Measurements from ENCODE around the gene PSORS1C1.
"Not testable (repeated sequence)": the region's sequence is repeated elsewhere in the genome, so short reads cannot be mapped to it uniquely, and the experiment has no call there.

Gene PSORS1C1

GRCh38 chr6:31114541-31114878, at the start of gene PSORS1C1:
Gene PSORS1C1, plus strand, starts transcription at chr6:31114800. Its CDS starts 14,833 bp downstream, at chr6:31129633.
- DNase-seq: no peak

- no peak for DNase-seq
Measured at GRCh38 chr6:31065556-31065955, 49.0 kb upstream of the PSORS1C1 start.

- DNase-seq: not testable (repeated sequence)
Measured at GRCh38 chr6:31067028-31067427, 47.6 kb upstream of the PSORS1C1 start.

- not testable (repeated sequence) for DNase-seq
Measured at GRCh38 chr6:31067891-31068668, 46.5 kb upstream of the PSORS1C1 start.

GRCh38 chr6:31068669-31069340, 45.8 kb upstream of the PSORS1C1 start:
- DNase-seq: peak; percentile 63

- DNase-seq: no peak
Measured at GRCh38 chr6:31070711-31071197, 43.8 kb upstream of the PSORS1C1 start.

GRCh38 chr6:31074401-31074800, 40.2 kb upstream of the PSORS1C1 start:
- DNase-seq: no peak

- DNase-seq: no peak
Measured at GRCh38 chr6:31075528-31075927, 39.1 kb upstream of the PSORS1C1 start.

GRCh38 chr6:31076611-31077010, 38.0 kb upstream of the PSORS1C1 start:
- no peak for DNase-seq

- DNase-seq: peak; percentile 63
Measured at GRCh38 chr6:31079656-31080261, 34.8 kb upstream of the PSORS1C1 start.

GRCh38 chr6:31081872-31082271, 32.7 kb upstream of the PSORS1C1 start:
- DNase-seq: no peak

- DNase-seq: no peak
Measured at GRCh38 chr6:31083742-31084354, 30.8 kb upstream of the PSORS1C1 start.

GRCh38 chr6:31086788-31087440, 27.7 kb upstream of the PSORS1C1 start:
- DNase-seq: no peak

GRCh38 chr6:31087494-31088089, 27.0 kb upstream of the PSORS1C1 start:
- peak; percentile 56 for DNase-seq

- no peak for DNase-seq
Measured at GRCh38 chr6:31090275-31090972, 24.2 kb upstream of the PSORS1C1 start.

- no peak for DNase-seq
Measured at GRCh38 chr6:31090973-31091364, 23.6 kb upstream of the PSORS1C1 start.

GRCh38 chr6:31091680-31092079, 22.9 kb upstream of the PSORS1C1 start:
- DNase-seq: no peak

- no peak for DNase-seq
Measured at GRCh38 chr6:31092238-31092637, 22.4 kb upstream of the PSORS1C1 start.

- no peak for DNase-seq
Measured at GRCh38 chr6:31092769-31093505, 21.7 kb upstream of the PSORS1C1 start.

- no peak for DNase-seq
Measured at GRCh38 chr6:31094389-31094881, 20.2 kb upstream of the PSORS1C1 start.

GRCh38 chr6:31096215-31096614, 18.4 kb upstream of the PSORS1C1 start:
- DNase-seq: no peak

Measured in NCI-H1048 (cell line).